Testis (tissue), 3 donors: ENCODE measurements around the gene CDKAL1. TPM values are rescaled to one million over a fixed set of nuclear protein-coding genes. Genes with fewer than 3 reads are reported as not detected.
"Not testable (repeated sequence)": the region's sequence is repeated elsewhere in the genome, so short reads cannot be mapped to it uniquely, and the experiment has no call there.

Experiments used
- DNase-seq: peaks from one replicate; pipeline ENCODE4 v3.0.0-alpha.2; 2019
- H3K27ac ChIP-seq, 2 donors: fragments of 200-600 bp; sonication (generic); one replicate each; pipeline ENCODE4 v1.5.1; 2019
- H3K27me3 ChIP-seq: fragments of 200-600 bp; sonication (generic); one replicate; pipeline ENCODE4 v1.5.1; 2019
- H3K36me3 ChIP-seq: fragments of 200-600 bp; sonication (generic); one replicate; pipeline ENCODE4 v1.5.1; 2017; ENCODE audit warnings: low read depth; ENCODE audit errors: missing control alignments
- H3K4me1 ChIP-seq: fragments of 200-600 bp; sonication (generic); one replicate; pipeline ENCODE4 v1.5.1; 2019
- H3K4me3 ChIP-seq, 2 donors: fragments of 200-600 bp; sonication (generic); one replicate each; pipeline ENCODE4 v1.5.1; 2017 to 2019
- H3K9me3 ChIP-seq: fragments of 200-600 bp; sonication (generic); one replicate; pipeline ENCODE4 v1.5.1; 2017
- POLR2A ChIP-seq: fragments of 450-650 bp; IDR thresholded peaks from one replicate; pipeline ENCODE4 v1.6.1; 2017; ENCODE audit warnings: antibody characterized with exemption, mild to moderate bottlenecking, moderate library complexity
- WGBS, 2 donors: methylation state at CpG; one replicate each; pipeline ENCODE4 v1.1.5; 2018; 5-methylcytosine and 5-hydroxymethylcytosine counted together
- intact Hi-C: fragments of 100-400 bp; cut with DNase I; formaldehyde crosslinking; loops from one replicate; pipeline ENCODE4 v1.15.1; 2023; ENCODE audit warnings: low total_unique reads
- polyA plus RNA-seq: library from polyadenylated mRNA; stranded (reverse); fragments of 350-450 nt; fragmentation: Illumina TruSeq; extraction: RNeasy Lipid Tissue Mini Kit (QIAGEN cat#74804); gene quantifications from one replicate; pipeline ENCODE4 v1.2.3, GENCODE V29; 2014; ENCODE audit warnings: low read depth, low replicate concordance; ENCODE audit not compliant: insufficient read depth
- total RNA-seq, 2 donors: library from RNA; depleted of rRNA; stranded (reverse); fragments of >200 nt; gene quantifications; one replicate each; pipeline ENCODE4 v1.2.3, GENCODE V29; 2016
- TF ChIP-seq, protein P1 (sequence below), 3 experiments: fragments of 450-650 bp in 2 of 3; fragments of 200-600 bp in 1 of 3; sonication (generic) in 1 of 3; IDR thresholded peaks; one replicate each; pipeline ENCODE4 v1.5.1; 2016 to 2019; ENCODE audit warnings: antibody characterized with exemption in 3 of 3, mild to moderate bottlenecking in 2 of 3, moderate library complexity in 1 of 3

Gene CDKAL1
- total and polyA plus RNA-seq, 3 donors from 2014 or later, result 11.1 to 18.5 (median 16.1) TPM

DNA sequence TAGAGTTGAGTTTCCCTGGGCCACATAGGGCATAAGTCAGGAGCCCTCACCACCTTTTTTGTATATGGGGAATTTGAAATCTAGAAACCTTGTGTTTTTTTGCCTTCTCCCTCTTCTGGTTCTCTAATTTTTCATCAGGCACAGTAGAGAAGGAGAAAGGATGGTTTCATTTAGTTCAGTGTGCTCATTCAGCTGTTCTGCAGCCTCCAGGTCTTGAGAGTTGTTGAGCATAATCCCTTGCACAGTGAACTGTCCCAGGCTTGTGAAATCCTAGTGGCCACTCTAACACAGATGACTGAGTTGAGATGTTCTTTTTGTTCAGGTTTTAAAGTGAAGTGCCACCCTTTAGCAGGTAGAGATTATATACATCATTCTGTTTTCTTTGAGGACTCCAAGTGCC is 183.5 kb downstream of the CDKAL1 start:
- DNase-seq, result no peak
- H3K36me3 ChIP-seq, result no peaks in the 10 kb centered on the region
- no peaks in the 10 kb centered on the region for H3K9me3 ChIP-seq
- H3K4me1 ChIP-seq, result no peaks in the 10 kb centered on the region
- intact Hi-C loops, result no loop called here
- H3K27me3 ChIP-seq, result no peaks in the 10 kb centered on the region
- H3K27ac ChIP-seq, result no peak overlapping the region
- no peak overlapping the region for H3K4me3 ChIP-seq
- TF ChIP-seq POLR2A, result no peak
- TF ChIP-seq, protein P1, sequence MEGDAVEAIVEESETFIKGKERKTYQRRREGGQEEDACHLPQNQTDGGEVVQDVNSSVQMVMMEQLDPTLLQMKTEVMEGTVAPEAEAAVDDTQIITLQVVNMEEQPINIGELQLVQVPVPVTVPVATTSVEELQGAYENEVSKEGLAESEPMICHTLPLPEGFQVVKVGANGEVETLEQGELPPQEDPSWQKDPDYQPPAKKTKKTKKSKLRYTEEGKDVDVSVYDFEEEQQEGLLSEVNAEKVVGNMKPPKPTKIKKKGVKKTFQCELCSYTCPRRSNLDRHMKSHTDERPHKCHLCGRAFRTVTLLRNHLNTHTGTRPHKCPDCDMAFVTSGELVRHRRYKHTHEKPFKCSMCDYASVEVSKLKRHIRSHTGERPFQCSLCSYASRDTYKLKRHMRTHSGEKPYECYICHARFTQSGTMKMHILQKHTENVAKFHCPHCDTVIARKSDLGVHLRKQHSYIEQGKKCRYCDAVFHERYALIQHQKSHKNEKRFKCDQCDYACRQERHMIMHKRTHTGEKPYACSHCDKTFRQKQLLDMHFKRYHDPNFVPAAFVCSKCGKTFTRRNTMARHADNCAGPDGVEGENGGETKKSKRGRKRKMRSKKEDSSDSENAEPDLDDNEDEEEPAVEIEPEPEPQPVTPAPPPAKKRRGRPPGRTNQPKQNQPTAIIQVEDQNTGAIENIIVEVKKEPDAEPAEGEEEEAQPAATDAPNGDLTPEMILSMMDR (IDR thresholded peaks at IDR 0.05), result no peak

GRCh38 chr6:20718705-20719653 is 184.7 kb downstream of the CDKAL1 start:
- intact Hi-C loops, result no loop called here
- H3K9me3 ChIP-seq, result no peaks in the 10 kb centered on the region
- TF ChIP-seq, protein P1 (IDR thresholded peaks at IDR 0.05), result no peak
- no peak for TF ChIP-seq POLR2A

GRCh38 chr6:20719980-20720379 is 185.7 kb downstream of the CDKAL1 start:
- 89 to 98% methylated on average over 2 of the region's 2 CpGs for WGBS, 2 donors
- Histone ChIP-seq H3K27me3 (no peaks in the 10 kb centered on the region), H3K27ac (no peak overlapping the region), H3K36me3 (no peaks in the 10 kb centered on the region), H3K9me3 (no peaks in the 10 kb centered on the region), H3K4me1 (no peaks in the 10 kb centered on the region), H3K4me3 (no peak overlapping the region)
- intact Hi-C loops, result no loop called here
- TF ChIP-seq, protein P1 (IDR thresholded peaks at IDR 0.05), result no peak
- TF ChIP-seq POLR2A, result no peak
- DNase-seq, result no peak

More at GRCh38 chr6:20718705-20719653, 184.7 kb downstream of the CDKAL1 start:
- Histone ChIP-seq H3K27me3 (no peaks in the 10 kb centered on the region), H3K36me3 (no peaks in the 10 kb centered on the region), H3K4me3 (no peak overlapping the region), H3K27ac (no peak overlapping the region), H3K4me1 (no peaks in the 10 kb centered on the region)
- WGBS, 2 donors, result 83 to 88% methylated on average over 3 of the region's 3 CpGs
- DNase-seq, result no peak

DNA sequence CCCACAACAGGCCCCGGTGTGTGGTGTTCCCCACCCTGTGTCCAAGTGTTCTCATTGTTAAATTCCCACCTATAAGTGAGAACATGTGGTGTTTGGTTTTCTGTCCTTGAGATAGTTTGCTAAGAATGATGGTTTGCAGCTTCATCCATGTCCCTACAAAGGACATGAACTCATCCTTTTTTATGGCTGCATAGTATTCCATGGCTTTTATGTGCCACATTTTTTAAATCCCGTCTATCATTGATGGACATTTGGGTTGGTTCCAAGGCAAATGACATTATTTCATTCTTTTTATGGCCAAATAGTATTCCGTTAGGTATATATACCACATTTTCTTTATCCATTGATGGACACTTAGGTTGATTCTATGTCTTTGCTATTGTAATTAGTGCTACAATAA is 186.9 kb downstream of the CDKAL1 start:
- H3K27ac ChIP-seq, intact Hi-C loops, H3K27me3 ChIP-seq, H3K36me3 ChIP-seq, H3K4me3 ChIP-seq, H3K9me3 ChIP-seq, H3K4me1 ChIP-seq, DNase-seq: not testable (repeated sequence)
- 59 to 82% methylated on average over 3 of the region's 3 CpGs for WGBS, 2 donors

GRCh38 chr6:20722455-20722854 is 188.2 kb downstream of the CDKAL1 start:
- intact Hi-C loops, result no loop called here
- H3K36me3 ChIP-seq, result no peaks in the 10 kb centered on the region

More at GRCh38 chr6:20722455-20722854, 188.2 kb downstream of the CDKAL1 start:
- no peaks in the 10 kb centered on the region for H3K4me1 ChIP-seq
- no peak overlapping the region for H3K4me3 ChIP-seq
- 94 to 98% methylated on average over 2 of the region's 2 CpGs for WGBS, 2 donors
- TF ChIP-seq POLR2A, result no peak
- TF ChIP-seq, protein P1 (IDR thresholded peaks at IDR 0.05), result no peak
- H3K27ac ChIP-seq, result no peak overlapping the region
- no peaks in the 10 kb centered on the region for H3K9me3 ChIP-seq
- no peaks in the 10 kb centered on the region for H3K27me3 ChIP-seq
- DNase-seq, result no peak
